A673 (cell line): ENCODE results near the gene MAT2A. TPM values are rescaled to one million over a fixed set of nuclear protein-coding genes. Genes with fewer than 3 reads are reported as not detected.
"Not testable (repeated sequence)": the region's sequence is repeated elsewhere in the genome, so short reads cannot be mapped to it uniquely, and the experiment has no call there.

ENCODE experiments used
- BruUV-seq: library from RNA; stranded (reverse); fragments of 400-500 nt; replicated peaks from 2 replicates; lab custom pipeline; 2021; lab: Mats Ljungman, UMichigan
- CTCF ChIA-PET: fragments of 300-600 bp; sonication (Branson Sonifier 250); formaldehyde crosslinking; loops from one replicate; lab custom pipeline; 2022; ENCODE audit warnings: antibody characterized with exemption; lab: Charles Lee
- POLR2A ChIA-PET: fragments of 300-600 bp; sonication (Branson Sonifier 250); formaldehyde crosslinking; loops from one replicate; lab custom pipeline; 2022; ENCODE audit warnings: antibody characterized with exemption; ENCODE audit not compliant: low non-redundant PET; lab: Charles Lee
- DNase-seq: peaks from one replicate; pipeline ENCODE4 v3.0.0-alpha.2; 2015; ENCODE audit warnings: low spot score
- H3K27ac ChIP-seq: fragments of 200-600 bp; sonication (generic); 2 replicates; pipeline ENCODE4 v1.5.1; 2016; ENCODE audit warnings: mixed run types, low read depth, mild to moderate bottlenecking, mixed read lengths, antibody characterized with exemption, low read length; ENCODE audit not compliant: poor library complexity, severe bottlenecking
- H3K27me3 ChIP-seq: fragments of 200-600 bp; sonication (generic); replicated peaks from 2 replicates; pipeline ENCODE4 v1.6.1; 2017; ENCODE audit warnings: mixed run types, low read depth, mild to moderate bottlenecking, mixed read lengths, antibody characterized with exemption, low read length; ENCODE audit not compliant: insufficient read depth, poor library complexity
- H3K36me3 ChIP-seq: fragments of 200-600 bp; sonication (generic); 2 replicates; pipeline ENCODE4 v1.6.1; 2016; ENCODE audit warnings: mixed run types, mild to moderate bottlenecking, mixed read lengths, antibody characterized with exemption, low read length; ENCODE audit not compliant: insufficient read depth, poor library complexity, severe bottlenecking
- H3K4me1 ChIP-seq: fragments of 200-600 bp; sonication (generic); 2 replicates; pipeline ENCODE4 v1.6.1; 2017; ENCODE audit warnings: mixed run types, mild to moderate bottlenecking, mixed read lengths, antibody characterized with exemption, low read length; ENCODE audit not compliant: insufficient read depth, poor library complexity, severe bottlenecking
- H3K4me3 ChIP-seq: fragments of 200-600 bp; sonication (generic); 2 replicates; pipeline ENCODE4 v1.5.1; 2016; ENCODE audit warnings: low read depth, mixed run types, mild to moderate bottlenecking, mixed read lengths, low read length; ENCODE audit not compliant: poor library complexity, severe bottlenecking
- H3K9me3 ChIP-seq: fragments of 200-600 bp; sonication (generic); 2 replicates; pipeline ENCODE4 v1.6.1; 2016; ENCODE audit warnings: mixed run types, low read depth, mild to moderate bottlenecking, mixed read lengths, antibody characterized with exemption, low read length; ENCODE audit not compliant: poor library complexity, severe bottlenecking
- EZH2 ChIP-seq: fragments of 200-600 bp; sonication (generic); IDR thresholded peaks from 2 replicates; pipeline ENCODE4 v1.6.1; 2017; ENCODE audit warnings: borderline replicate concordance, low read depth, mild to moderate bottlenecking, mixed read lengths, antibody characterized with exemption, low read length; ENCODE audit not compliant: poor library complexity, severe bottlenecking
- intact Hi-C: fragments of 100-400 bp; cut with micrococcal nuclease; formaldehyde crosslinking; loops from one replicate; pipeline ENCODE4 v1.10.0; 2022; ENCODE audit not compliant: unreplicated experiment
- total RNA-seq: library from RNA; stranded (reverse); gene quantifications from 2 replicates; pipeline ENCODE4 v1.2.3, GENCODE V29; 2021
- TF ChIP-seq, protein P1 (sequence below): fragments of 300-800, 200-600 bp; sonication (generic); conservative IDR thresholded peaks from 2 replicates; pipeline ENCODE4 v1.5.1; 2017; ENCODE audit warnings: low read depth, mild to moderate bottlenecking, antibody characterized with exemption, low read length, moderate library complexity, mixed read lengths

The MAT2A gene
- total RNA-seq, 1 experiment from 2014 or later: 408 TPM

GRCh38 chr2:85558160-85558559 is 19.2 kb downstream of the MAT2A start:
- POLR2A ChIA-PET: no interaction called here

GRCh38 chr2:85560403-85560726 is 21.4 kb downstream of the MAT2A start:
- peaks cover 15% of the 10 kb centered on the region for H3K4me1 ChIP-seq
- DNase-seq, H3K9me3 ChIP-seq, intact Hi-C loops, H3K27me3 ChIP-seq, BruUV-seq: not testable (repeated sequence)
- ChIA-PET POLR2A (interaction anchor here (0.7 kb wide), 3 partner anchors 35 to 146 kb away, joined by 5 to 7 read pairs (median 7); partner anchors contain the start of gene RNF181), CTCF (interaction anchor here (2.0 kb wide), 1 partner anchor 8 kb away, joined by 10 read pairs; no protein-coding TSS in a partner anchor)
- H3K4me3 ChIP-seq: peak overlapping the region; percentile 63
- H3K36me3 ChIP-seq: peaks cover 21% of the 10 kb centered on the region
- peak overlapping the region; percentile 79 for H3K27ac ChIP-seq

More at GRCh38 chr2:85558160-85558559, 19.2 kb downstream of the MAT2A start:
- CTCF ChIA-PET: no interaction called here
- TF ChIP-seq, protein P1, sequence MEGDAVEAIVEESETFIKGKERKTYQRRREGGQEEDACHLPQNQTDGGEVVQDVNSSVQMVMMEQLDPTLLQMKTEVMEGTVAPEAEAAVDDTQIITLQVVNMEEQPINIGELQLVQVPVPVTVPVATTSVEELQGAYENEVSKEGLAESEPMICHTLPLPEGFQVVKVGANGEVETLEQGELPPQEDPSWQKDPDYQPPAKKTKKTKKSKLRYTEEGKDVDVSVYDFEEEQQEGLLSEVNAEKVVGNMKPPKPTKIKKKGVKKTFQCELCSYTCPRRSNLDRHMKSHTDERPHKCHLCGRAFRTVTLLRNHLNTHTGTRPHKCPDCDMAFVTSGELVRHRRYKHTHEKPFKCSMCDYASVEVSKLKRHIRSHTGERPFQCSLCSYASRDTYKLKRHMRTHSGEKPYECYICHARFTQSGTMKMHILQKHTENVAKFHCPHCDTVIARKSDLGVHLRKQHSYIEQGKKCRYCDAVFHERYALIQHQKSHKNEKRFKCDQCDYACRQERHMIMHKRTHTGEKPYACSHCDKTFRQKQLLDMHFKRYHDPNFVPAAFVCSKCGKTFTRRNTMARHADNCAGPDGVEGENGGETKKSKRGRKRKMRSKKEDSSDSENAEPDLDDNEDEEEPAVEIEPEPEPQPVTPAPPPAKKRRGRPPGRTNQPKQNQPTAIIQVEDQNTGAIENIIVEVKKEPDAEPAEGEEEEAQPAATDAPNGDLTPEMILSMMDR: no peak
- TF ChIP-seq EZH2: no peak
- no TSS peak for BruUV-seq
- no peak overlapping the region for H3K4me3 ChIP-seq
- peaks cover 15% of the 10 kb centered on the region for H3K4me1 ChIP-seq
- H3K36me3 ChIP-seq: peaks cover 34% of the 10 kb centered on the region
- H3K27ac ChIP-seq: no peak overlapping the region
- no peak for DNase-seq
- H3K27me3 ChIP-seq: no peaks in the 10 kb centered on the region
- no peaks in the 10 kb centered on the region for H3K9me3 ChIP-seq
- intact Hi-C loops: loop anchor here (10.0 kb wide), 1 partner anchor 493 kb away; no protein-coding TSS in a partner anchor

DNA sequence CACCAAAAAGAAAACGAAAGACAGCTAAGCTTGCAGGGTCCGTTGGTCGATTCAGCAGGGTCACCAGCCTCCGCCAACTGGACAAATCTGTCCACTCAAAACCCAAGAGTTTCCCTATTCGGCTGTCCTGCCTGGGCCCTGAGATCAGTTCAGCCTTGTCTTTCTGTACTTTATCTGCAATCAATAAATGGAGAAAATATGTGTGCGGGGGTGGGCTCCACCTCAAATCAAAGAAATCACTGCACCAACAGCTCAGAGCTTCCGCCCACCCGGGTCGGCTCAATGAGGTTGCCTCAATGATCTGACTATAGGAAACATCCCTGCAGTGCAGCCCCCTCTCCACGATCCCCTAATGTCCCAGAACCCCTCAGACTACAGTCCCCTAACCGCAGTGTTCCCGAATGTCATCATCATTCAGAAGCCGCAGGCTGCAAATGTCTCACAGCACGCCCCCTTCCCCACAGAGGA is 21.9 kb downstream of the MAT2A start:
- ChIA-PET CTCF (interaction anchor here (0.6 to 2.0 kb wide), 2 partner anchors 9 to 812 kb away, joined by 3 to 10 read pairs; no protein-coding TSS in a partner anchor), POLR2A (interaction anchor here (0.7 to 0.8 kb wide), 4 partner anchors 12 to 147 kb away, joined by 5 to 7 read pairs (median 6); partner anchors contain the start of gene RNF181)
- TF ChIP-seq, protein P1: no peak
- TF ChIP-seq EZH2: no peak
- Histone ChIP-seq H3K9me3 (no peaks in the 10 kb centered on the region), H3K4me1 (peaks cover 15% of the 10 kb centered on the region), H3K27me3 (no peaks in the 10 kb centered on the region), H3K27ac (peak overlapping the region; percentile 79), H3K4me3 (peak overlapping the region; percentile 63), H3K36me3 (peaks cover 17% of the 10 kb centered on the region)
- intact Hi-C loops: no loop called here
- BruUV-seq: no TSS peak
- no peak for DNase-seq
